ENCODE data around the gene ACSF3.

- TF ChIP-seq ZNF704 (tag by site-specific recombination; IDR thresholded peaks at IDR 0.05) = no peak
- TF ChIP-seq GLIS2 (tag by site-specific recombination; IDR thresholded peaks at IDR 0.05) = no peak
- no peak for TF ChIP-seq ZFP41 (tag by site-specific recombination; IDR thresholded peaks at IDR 0.05; ENCODE audit: borderline replicate concordance)
Measured at GRCh38 chr16:89197033-89197632, 103.5 kb downstream of the ACSF3 start.
